Measurements from ENCODE around the gene RAB44. TPM values are rescaled to one million over a fixed set of nuclear protein-coding genes. Genes with fewer than 3 reads are reported as not detected.

The RAB44 gene
- total and polyA plus RNA-seq, 9 of the 15 experiments (the other 6 are each of a cell fraction or from before 2014, with no cell fraction given) = not detected

DNA sequence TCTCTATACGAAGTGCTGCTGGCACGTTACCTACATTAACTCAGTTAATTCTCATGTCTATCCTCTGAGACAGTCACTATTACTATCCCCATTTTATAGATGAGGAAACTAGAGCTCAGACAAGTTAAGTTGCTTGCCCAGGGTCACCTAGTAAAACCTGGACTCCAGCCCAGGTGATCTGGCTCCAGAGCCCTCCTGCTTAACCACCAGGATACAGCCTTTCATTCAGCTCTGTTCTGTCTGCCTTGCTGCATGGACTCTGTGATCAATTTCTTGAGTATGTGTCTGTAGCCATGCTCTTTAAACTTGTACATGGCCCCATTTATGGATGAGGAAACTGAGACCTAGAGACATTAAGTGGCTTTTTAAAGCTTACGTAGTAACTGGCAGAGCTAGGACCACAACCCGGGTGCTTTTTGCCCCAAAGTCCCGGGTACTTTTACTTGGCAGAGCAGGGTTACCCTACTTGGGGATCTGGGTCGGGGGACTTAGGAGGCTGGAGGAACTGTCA lies 14.4 kb upstream of the RAB44 start:
- CTCF ChIA-PET (ENCODE audit: low intra/inter-chr PET ratio) = interaction anchor here (0.7 kb wide), 1 partner anchor 259 kb away, joined by 3 read pairs; no protein-coding TSS in a partner anchor
- no peak overlapping the region for H3K4me2 ChIP-seq (ENCODE audit: insufficient read depth, low read length)
- H3K79me2 ChIP-seq (ENCODE audit: control insufficient read depth, insufficient read depth, low read length) = no peaks in the 10 kb centered on the region; the same call in 2 of the 3 replicates
- no peaks in the 10 kb centered on the region for H4K20me1 ChIP-seq (replicated peaks; ENCODE audit: control insufficient read depth, insufficient read depth, low read length)
- H3K27ac ChIP-seq (ENCODE audit: extremely low read depth, low read depth, low read length) = no peak overlapping the region
- no peaks in the 10 kb centered on the region for H3K9me1 ChIP-seq (ENCODE audit: control insufficient read depth, insufficient read depth, low read length)
- ATAC-seq (no peak), DNase-seq (ENCODE audit: extremely low read depth in 1 of 4, low spot score in 3 of 4) (no peak), FAIRE-seq (peak; percentile 32)
- H3K9ac ChIP-seq (ENCODE audit: insufficient read depth in 1 of 2, low read depth in 2 of 2, low read length in 2 of 2) = no peak overlapping the region; a peak in 1 of 4 replicates
- TF ChIP-seq RBM25 (IDR thresholded peaks at IDR 0.05; ENCODE audit: low read depth, low read length, severe bottlenecking) = peak; percentile 78
- no peak for TF ChIP-seq DPF2 (IDR thresholded peaks at IDR 0.05)
- peak; percentile 60 for TF ChIP-seq BCOR (IDR thresholded peaks at IDR 0.05)
- no peak for TF ChIP-seq MAFG (tag; conservative IDR thresholded peaks at IDR 0.05)
- no peak for TF ChIP-seq BMI1 (IDR thresholded peaks at IDR 0.05; ENCODE audit: low read length)
- no peaks in the 10 kb centered on the region for H3K9me3 ChIP-seq (replicated peaks; ENCODE audit: control insufficient read depth, insufficient read depth, low read depth, low read length)
- intact Hi-C loops (cut with micrococcal nuclease) (no loop called here), in situ Hi-C loops (cut with MboI) (loop anchor here (5.0 kb wide), 1 partner anchor 61 kb away; no protein-coding TSS in a partner anchor)
- no peaks in the 10 kb centered on the region; the same call in 2 of the 3 replicates for H3K36me3 ChIP-seq (ENCODE audit: control insufficient read depth, insufficient read depth, low read length)
- peaks cover 30 to 40% of the 10 kb centered on the region in 2 experiments for H3K4me1 ChIP-seq (replicated peaks in 1 of 2; ENCODE audit: control insufficient read depth in 2 of 2, insufficient read depth in 2 of 2, low read length in 2 of 2)
- BruUV-seq (replicated peaks) = no TSS peak
- H3K27me3 ChIP-seq (ENCODE audit: control insufficient read depth in 2 of 2, insufficient read depth in 2 of 2, low read length in 2 of 2) = peaks cover 0 to 15% of the 10 kb centered on the region in 2 experiments; a peak in 2 of 5 replicates
- 58% methylated on average over 6 of the region's 6 CpGs for WGBS (ENCODE audit: insufficient coverage, low coverage, missing lambda C conversion rate)
- no peak overlapping the region for H3K4me3 ChIP-seq
- H2AFZ ChIP-seq (ENCODE audit: low read depth, low read length) = no peak overlapping the region
- POLR2A ChIA-PET = interaction anchor here (0.6 to 1.7 kb wide), 4 partner anchors 74 to 303 kb away, joined by 3 to 5 read pairs (median 4); no protein-coding TSS in a partner anchor

Data from K562 (cell line).